GF-D8 (cell line): ENCODE results near the gene BSN.

ENCODE experiments used
- DNase-seq: peaks from one replicate; lab custom pipeline; 2025; lab: John Stamatoyannopoulos, UW

Gene BSN

GRCh38 chr3:49553692-49554632 lies at the start of gene BSN:
Gene BSN, plus strand, starts transcription at chr3:49554477. Its CDS starts 126 bp downstream, at chr3:49554603.
- no peak for DNase-seq

GRCh38 chr3:49506906-49507305 lies 47.4 kb upstream of the BSN start:
- no peak for DNase-seq

DNA sequence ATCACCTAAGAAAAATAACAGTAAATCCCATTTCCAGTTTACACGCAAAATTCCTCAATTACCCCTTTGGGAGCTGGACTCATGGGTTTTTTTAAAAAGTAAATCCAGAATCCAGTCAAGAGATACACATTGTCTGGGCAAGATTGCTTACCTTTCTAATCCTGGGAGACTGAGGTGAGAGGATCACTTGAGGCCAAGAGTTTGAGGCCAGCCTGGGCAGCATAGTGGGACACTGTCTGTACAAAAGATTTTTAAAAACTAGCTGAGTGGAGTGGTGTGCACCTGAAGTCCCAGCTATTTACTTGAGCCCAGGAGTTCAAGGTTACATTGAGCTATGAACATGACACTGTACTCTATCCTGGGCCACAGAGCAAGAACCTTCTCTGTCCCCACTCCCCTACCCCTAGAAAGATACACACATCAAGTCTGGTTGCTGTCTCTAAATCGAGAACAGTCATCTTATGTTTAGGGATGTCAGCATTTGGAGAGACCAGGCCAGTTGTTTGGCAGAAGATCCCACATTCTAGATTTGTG lies 45.2 kb upstream of the BSN start:
- no peak for DNase-seq

GRCh38 chr3:49511639-49512038 lies 42.6 kb upstream of the BSN start:
- DNase-seq = no peak

DNA sequence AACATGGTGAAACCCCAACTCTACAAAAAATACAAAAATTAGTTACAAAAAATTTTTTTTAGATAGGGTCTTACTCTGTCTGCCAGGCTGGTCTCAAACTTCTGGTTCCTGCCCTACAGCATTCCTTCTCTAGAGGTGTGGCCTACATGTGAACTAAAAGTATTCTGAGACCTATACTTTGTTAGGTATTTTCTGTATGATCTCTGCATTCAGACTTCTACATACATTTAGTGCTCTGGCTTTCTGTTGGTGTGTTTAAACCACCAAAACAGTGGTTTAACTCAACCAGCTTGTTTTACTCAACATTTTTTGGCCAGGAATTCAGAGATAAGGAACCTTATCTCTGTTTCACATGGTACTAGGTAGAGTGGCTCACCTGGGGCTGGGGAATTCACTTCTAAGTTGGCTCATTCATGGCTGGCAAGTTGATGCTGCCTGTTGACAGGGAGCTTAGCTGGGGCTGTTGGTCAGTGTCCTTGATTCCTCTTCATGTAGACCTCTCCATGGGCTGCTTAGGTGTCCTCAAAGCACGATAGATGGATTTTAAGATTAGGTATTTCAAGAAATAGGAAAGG lies 41.4 kb upstream of the BSN start:
- DNase-seq = no peak

DNA sequence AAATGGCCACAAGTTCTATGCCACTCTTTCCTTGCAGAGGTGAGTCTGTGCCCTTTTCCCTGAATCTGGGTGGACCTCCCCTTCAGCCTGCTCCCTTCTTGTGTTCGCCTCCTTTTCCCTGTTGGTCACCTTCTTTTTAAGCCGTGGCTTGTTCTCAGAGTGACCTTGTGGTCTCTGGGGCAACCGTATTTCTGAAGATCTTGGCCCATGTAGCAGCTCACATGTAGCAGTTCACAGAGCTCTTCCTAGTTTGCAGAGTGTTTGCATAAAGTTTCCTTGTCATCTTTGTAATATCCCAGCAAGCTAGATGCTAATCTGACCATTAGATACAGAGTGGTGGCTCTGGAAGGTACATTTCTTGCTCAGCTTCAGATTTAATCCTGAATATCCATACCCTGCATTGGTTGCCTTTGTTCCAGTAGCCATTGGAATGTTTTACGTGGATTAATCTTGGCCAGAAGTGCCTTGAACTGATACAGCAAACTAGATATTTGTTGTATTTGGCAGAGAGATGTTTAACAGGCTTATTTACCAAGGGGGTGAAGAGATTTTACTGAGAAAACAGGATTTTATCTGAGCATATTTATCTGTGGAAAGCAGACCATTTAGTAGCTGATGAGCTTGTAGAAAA lies 40.7 kb upstream of the BSN start:
- no peak for DNase-seq

GRCh38 chr3:49518016-49518415 lies 36.3 kb upstream of the BSN start:
- DNase-seq = no peak

DNA sequence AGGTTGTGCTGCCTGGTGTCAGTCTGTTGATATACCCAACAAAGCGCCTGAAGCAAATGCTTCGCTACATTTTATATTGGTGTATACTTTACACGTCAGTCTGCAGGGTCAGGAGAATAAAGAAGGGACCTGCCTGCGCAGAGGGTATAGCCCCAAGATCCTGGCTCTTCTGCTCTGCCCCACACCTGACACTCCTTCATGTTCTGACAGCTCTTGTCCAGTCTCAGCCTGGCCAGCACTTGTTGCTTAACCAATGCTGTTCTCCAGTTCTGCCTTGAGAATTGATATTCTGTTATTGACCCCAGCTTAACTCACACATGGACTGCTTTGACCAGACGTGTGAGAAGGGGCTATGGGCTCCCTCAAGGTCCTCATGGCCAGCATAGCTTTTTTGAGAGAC lies 35.8 kb upstream of the BSN start:
- no peak for DNase-seq

GRCh38 chr3:49519296-49519695 lies 35.0 kb upstream of the BSN start:
- no peak for DNase-seq

- no peak for DNase-seq
These were observed 34.3 kb upstream of the BSN start for GRCh38 chr3:49519916-49520385.

DNA sequence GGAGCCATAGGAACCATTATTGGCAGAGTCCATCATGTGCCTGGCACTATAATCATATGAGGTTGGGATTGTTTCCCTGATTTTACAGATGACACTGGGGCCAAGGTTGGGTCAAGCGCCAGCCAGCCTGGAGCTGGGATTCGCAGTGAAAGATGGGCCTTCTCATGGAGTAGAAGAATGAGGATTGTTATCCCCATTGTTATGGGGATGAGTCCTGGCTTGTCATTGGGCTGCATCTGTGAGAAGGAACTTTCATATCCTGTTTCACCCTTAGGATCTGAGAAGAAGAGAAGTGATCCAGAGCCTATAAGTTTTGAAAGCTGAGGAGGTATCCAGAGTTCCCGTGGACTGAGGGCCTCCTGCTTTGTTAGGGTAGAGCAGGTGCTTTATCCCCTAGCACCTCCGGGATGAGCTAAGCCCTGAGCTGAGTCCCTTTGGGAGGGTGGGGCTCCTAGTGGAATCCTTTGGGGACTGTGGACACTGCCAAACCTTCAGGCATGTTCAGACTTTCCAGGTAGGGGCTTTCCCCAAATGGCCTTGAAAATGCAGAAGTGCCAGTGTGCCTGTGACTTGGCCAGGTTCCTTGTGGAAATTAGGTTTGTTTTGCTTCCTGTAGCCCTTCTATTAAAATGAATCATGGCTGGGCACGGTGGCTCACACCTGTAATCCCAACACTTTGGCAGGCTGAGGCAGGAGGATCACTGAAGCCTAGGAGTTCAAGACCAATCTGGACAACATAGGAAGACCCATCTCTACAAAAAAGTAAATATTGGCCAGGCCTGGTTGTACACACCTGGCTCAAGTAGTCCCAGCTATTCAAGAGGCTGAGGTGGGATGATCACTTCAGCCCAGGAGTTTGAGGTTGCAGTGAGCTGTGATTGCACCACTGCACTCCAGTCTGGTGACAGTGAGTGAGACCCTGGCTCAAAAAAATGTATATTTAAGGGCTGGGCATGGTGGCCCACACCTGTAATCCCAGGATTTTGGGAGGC lies 30.2 kb upstream of the BSN start:
- no peak for DNase-seq

DNA sequence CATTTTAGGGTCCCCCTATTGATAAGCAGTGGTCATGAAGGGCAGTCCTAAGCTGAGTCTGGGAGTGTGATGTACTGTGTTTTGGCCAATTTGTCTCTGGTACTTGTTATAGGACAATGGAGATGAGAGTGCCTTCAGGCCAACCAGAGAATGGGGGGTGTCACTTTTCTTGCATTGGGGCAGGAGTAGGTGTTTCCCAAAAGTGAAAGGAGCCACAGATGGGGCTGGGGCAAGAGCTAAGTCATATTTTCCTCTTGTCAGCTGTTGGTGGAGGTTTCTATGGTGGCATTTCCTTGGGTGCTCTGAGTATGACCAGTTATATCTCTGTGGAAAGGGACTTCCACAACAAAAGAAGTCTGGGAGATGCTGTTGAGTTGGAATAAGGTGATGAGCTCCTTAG lies 24.7 kb upstream of the BSN start:
- no peak for DNase-seq

GRCh38 chr3:49530231-49530630 lies 24.0 kb upstream of the BSN start:
- DNase-seq = no peak

DNA sequence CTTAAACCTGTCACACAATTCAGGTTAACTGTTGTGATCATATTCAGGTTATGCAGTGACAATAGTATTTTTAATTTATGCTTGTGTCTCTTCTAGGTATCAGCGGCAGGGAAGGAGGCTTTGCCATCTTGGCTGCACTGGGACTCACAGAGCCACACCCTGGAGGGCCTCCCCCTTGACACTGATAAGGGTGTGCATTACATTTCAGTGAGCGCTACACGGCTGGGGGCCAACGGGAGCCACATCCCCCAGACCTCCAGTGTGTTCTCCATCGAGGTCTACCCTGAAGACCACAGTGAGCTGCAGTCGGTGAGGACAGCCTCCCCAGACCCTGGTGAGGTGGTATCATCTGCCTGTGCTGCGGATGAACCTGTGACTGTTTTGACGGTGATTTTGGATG lies 23.6 kb upstream of the BSN start:
- DNase-seq = no peak

GRCh38 chr3:49531218-49531617 lies 23.1 kb upstream of the BSN start:
- DNase-seq = no peak

GRCh38 chr3:49531715-49532114 lies 22.6 kb upstream of the BSN start:
- DNase-seq = no peak

DNA sequence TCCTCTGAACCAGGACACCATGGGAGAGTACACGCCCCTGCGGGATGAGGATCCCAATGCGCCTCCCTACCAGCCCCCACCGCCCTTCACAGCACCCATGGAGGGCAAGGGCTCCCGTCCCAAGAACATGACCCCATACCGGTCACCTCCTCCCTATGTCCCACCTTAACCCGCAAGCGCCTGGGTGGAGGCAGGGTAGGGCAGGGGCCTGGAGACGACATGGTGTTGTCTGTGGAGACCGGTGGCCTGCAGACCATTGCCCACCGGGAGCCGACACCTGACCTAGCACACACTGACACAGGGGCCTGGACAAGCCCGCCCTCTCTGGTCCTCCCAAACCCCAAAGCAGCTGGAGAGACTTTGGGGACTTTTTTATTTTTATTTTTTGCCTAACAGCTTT lies 21.2 kb upstream of the BSN start:
- no peak for DNase-seq

DNA sequence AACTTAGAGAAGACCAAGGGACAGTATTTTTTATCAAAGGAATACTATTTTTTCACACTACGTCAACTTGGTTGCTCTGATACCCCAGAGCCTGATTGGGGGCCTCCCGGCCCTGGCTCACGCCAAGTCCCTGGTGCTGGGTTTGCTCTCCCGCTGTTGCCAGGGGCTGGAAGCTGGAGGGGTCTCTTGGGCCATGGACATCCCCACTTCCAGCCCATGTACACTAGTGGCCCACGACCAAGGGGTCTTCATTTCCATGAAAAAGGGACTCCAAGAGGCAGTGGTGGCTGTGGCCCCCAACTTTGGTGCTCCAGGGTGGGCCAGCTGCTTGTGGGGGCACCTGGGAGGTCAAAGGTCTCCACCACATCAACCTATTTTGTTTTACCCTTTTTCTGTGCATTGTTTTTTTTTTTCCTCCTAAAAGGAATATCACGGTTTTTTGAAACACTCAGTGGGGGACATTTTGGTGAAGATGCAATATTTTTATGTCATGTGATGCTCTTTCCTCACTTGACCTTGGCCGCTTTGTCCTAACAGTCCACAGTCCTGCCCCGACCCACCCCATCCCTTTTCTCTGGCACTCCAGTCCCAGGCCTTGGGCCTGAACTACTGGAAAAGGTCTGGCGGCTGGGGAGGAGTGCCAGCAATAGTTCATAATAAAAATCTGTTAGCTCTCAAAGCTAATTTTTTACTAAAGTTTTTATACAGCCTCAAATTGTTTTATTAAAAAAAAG lies 20.3 kb upstream of the BSN start:
- DNase-seq = no peak

DNA sequence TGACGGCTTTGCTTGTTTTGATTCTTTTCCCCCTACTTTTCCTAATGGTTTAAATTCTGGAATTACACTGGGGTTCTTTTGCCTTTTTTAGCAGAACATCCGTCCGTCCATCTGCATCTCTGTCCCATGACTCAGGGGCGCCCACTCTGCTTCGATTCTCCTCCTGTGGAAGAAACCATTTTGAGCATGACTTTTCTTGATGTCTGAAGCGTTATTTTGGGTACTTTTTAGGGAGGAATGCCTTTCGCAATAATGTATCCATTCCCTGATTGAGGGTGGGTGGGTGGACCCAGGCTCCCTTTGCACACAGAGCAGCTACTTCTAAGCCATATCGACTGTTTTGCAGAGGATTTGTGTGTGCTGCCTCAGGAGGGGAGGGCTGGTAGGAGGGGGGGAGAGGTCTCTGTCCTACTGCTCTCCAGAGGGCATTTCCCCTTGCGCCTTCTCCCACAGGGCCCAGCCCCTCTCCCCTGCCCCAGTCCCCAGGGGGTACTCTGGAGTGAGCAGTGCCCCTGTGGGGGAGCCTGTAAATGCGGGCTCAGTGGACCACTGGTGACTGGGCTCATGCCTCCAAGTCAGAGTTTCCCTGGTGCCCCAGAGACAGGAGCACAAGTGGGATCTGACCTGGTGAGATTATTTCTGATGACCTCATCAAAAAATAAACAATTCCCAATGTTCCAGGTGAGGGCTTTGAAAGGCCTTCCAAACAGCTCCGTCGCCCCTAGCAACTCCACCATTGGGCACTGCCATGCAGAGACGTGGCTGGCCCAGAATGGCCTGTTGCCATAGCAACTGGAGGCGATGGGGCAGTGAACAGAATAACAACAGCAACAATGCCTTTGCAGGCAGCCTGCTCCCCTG lies 19.5 kb upstream of the BSN start:
- DNase-seq = no peak
